WI38 (cell line): ENCODE data around the gene SSTR5.

ENCODE experiments used
- H3K4me3 ChIP-seq: 2 replicates; pipeline ENCODE4 v1.5.1; 2011; ENCODE audit warnings: low read depth, mild to moderate bottlenecking, control low read depth, low read length
- TF ChIP-seq, protein P1 (sequence below): IDR thresholded peaks from 2 replicates; pipeline ENCODE4 v1.5.1; 2012; ENCODE audit warnings: low read depth, mild to moderate bottlenecking, control low read depth, low read length

SSTR5 gene

DNA sequence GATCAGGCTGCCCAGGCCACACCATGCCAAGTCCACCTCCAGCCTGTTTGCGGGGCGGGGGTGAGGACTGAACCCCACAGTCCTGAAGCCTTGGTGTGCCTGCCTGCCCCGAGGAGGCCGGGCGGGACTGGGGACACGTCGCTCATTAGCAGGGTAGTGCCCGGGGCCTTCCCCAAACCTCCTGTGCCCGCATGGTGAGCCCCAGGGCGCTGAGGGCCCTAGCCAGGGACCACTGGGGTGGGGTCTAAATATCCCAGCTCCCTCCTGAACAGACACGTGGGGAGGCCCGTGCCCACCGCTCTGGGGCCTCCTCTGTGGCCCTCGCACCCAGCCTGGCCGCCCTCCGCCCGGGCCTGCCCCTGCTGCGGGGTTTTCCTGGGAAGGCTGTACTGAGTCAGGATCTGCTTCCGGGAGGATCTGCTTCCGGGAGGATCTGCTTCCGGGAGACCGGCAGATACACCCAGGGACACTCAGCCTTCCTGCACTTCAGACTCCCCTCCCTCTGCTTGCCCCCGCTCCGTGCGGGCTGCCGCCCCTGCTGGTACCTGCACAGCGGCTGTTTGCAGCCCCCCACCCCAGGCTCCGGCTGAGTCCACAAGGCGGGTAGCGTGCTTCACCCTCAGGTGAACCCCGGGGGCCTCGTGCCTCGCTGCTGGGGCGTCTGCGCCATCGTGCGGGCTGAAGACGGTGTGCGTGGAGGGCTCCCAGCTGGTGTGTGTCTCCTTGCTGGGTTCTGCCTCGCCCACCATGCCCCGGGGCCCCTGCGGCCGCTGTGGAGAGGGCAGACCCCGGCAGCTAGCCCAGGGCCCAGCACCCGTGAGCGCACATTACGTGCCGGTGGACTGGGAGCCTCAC, 56.8 kb downstream of the SSTR5 start:
- H3K4me3 ChIP-seq: no peak overlapping the region
- TF ChIP-seq, protein P1, sequence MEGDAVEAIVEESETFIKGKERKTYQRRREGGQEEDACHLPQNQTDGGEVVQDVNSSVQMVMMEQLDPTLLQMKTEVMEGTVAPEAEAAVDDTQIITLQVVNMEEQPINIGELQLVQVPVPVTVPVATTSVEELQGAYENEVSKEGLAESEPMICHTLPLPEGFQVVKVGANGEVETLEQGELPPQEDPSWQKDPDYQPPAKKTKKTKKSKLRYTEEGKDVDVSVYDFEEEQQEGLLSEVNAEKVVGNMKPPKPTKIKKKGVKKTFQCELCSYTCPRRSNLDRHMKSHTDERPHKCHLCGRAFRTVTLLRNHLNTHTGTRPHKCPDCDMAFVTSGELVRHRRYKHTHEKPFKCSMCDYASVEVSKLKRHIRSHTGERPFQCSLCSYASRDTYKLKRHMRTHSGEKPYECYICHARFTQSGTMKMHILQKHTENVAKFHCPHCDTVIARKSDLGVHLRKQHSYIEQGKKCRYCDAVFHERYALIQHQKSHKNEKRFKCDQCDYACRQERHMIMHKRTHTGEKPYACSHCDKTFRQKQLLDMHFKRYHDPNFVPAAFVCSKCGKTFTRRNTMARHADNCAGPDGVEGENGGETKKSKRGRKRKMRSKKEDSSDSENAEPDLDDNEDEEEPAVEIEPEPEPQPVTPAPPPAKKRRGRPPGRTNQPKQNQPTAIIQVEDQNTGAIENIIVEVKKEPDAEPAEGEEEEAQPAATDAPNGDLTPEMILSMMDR: no peak

DNA sequence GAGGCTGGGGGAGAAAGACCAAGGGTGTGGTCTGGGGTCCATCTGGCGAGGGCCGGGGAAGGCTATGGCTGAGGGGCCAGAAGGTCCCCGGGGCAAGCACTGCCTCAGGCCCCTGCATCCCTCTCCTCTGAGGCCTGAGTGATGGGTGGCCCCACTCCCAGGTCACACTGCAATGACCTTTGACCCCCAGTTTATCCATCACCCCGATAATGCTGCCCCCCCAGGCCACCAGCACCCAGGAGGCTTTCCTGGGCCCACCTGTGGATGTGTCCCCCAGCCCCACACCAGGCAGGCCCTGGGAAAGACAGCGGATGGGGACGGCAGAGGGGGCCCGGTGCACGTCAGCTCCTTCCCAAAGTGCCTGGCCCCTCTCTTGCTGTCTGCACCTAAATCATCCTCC, 57.8 kb downstream of the SSTR5 start:
- TF ChIP-seq, protein P1: no peak
- H3K4me3 ChIP-seq: no peak overlapping the region
